Prostate gland (tissue), 2 donors: ENCODE data around the gene SLC25A42.

Experiments used
- CTCF ChIP-seq, 4 experiments: fragments of 200-600 bp in 2 of 4; fragments of 450-650 bp in 2 of 4; sonication (generic) in 2 of 4; IDR thresholded peaks; 1 replicate in 3 of 4; 2 replicates in 1 of 4; pipeline ENCODE4 v1.5.1; 2016 to 2019; ENCODE audit warnings: antibody characterized with exemption in 4 of 4, mild to moderate bottlenecking in 2 of 4, moderate library complexity in 2 of 4
- POLR2A ChIP-seq: fragments of 450-650 bp; IDR thresholded peaks from one replicate; pipeline ENCODE4 v1.6.1; 2016; ENCODE audit warnings: antibody characterized with exemption, mild to moderate bottlenecking
- POLR2AphosphoS5 ChIP-seq: sonication (generic); formaldehyde crosslinking; IDR thresholded peaks from one replicate; pipeline ENCODE4 v1.6.1; 2017; ENCODE audit warnings: antibody characterized with exemption

DNA sequence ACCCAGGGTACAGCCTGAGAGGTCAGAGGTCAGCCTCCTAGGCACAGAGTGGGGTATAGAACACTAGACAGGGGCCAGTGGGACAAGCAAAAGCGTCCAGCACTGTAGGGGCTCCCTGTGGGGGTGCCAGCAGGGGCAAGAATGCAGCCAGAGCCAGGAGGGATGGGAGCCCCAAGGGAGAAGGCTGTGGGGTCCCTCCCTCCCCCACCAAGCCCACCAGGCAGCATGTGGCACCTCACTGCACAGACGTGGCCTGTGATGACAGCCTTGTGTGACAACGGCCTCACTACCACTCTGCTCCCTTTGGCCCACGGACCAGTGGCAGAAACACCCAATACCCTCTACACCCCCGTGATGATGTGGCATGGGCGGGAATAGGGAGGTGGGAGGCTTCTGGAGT lies 20.3 kb upstream of the SLC25A42 start:
- TF ChIP-seq CTCF (IDR thresholded peaks at IDR 0.05) (no peak), POLR2A (no peak), POLR2AphosphoS5 (no peak)
